NCI-H748 treated with DMSO at 0.1 percent for 48 hours (cell line): ENCODE data around the gene RAB3C.
A peak's percentile ranks its signal among the peaks of the same experiment; 100 is the strongest.

Source experiments
- DNase-seq: peaks from one replicate; lab custom pipeline; 2025; lab: John Stamatoyannopoulos, UW

Gene RAB3C

DNA sequence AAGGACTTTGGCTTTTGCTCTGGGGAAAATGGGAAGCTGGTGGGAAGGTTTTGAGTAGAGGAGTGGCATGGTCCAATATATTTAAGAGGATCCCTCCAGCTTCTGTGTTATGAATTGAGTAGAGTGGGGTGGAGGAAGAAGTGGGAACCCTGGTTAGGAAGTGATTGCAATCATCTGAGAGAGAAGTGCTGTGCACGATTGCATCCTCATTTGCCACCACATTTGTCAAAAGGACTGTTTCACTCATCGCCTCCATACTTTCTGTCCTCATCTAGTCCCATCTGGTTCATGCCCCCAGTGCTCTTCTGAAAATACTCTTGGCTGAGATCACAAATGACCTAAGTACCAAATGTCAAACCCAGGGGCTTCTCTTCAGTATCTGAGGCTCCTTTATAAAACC, 192.1 kb downstream of the RAB3C start:
- no peak for DNase-seq

DNA sequence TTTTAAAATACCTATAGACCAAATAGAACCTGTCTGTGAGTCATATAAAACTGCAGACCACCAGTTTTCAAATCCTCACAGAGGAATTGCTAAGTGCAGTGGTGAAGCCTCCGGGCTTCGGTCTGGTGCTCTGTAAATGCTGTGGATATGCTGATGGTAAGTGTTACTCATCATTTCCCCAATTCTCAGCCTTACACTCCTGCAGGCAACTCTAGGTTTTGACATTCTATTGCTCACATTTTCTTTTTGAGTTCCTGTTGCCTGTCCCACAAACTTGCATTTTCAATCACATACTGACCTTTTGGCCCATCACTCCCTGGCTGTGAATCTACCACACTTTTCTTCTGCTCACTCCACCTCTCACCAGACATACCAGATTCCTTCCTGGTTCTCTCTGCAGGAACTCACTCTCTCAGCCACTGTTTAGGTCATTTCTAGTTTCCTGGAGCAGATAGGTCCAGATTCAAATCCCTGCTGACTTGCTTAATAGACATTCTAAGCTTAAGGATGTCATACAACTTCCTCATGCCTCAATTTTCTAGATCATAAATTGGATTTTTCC, 192.9 kb downstream of the RAB3C start:
- DNase-seq, result no peak

- DNase-seq, result no peak
These were observed 193.7 kb downstream of the RAB3C start for GRCh38 chr5:58776559-58776958.

- DNase-seq, result no peak
These were observed 196.0 kb downstream of the RAB3C start for GRCh38 chr5:58778888-58779287.

- no peak for DNase-seq
These were observed 203.2 kb downstream of the RAB3C start for GRCh38 chr5:58786035-58786434.

GRCh38 chr5:58786711-58787303, 203.9 kb downstream of the RAB3C start:
- DNase-seq, result no peak

- DNase-seq, result peak; percentile 31
These were observed 205.1 kb downstream of the RAB3C start for GRCh38 chr5:58787987-58788386.

DNA sequence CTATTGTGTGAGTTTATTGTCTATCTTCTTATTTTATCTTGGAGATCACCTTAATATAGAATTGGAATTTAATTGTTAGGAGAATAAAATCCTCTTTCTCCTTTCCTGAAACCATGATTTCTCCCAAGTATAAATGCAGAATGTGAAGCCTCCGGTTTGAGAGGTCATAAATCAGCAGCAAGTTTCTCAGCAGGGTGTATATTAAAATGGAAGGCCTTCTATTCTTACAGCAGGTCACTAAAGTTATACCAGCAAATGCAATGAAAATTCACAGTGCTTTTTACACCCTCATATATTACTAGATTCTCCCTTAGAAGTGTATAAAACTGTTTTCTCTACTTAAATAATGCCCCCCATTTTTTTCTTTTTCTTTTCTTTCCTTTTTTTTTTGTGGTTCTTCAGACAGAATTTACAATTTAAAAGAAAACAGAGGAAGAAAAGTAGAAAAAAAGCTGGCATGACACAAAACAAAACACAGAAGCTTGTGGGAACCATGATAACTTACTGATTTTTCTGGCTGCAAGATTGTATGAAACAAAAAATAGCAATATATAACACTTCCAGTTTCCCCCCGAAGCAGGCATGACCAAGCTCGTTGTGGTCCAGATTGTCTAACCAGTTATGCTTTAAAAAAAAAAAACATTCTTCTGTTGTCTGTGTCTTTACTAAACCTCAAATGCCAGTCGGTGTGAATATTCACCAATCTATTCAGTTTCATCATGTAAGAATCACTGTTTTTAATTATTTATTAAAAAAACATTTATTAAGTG, 211.2 kb downstream of the RAB3C start:
- no peak for DNase-seq

DNA sequence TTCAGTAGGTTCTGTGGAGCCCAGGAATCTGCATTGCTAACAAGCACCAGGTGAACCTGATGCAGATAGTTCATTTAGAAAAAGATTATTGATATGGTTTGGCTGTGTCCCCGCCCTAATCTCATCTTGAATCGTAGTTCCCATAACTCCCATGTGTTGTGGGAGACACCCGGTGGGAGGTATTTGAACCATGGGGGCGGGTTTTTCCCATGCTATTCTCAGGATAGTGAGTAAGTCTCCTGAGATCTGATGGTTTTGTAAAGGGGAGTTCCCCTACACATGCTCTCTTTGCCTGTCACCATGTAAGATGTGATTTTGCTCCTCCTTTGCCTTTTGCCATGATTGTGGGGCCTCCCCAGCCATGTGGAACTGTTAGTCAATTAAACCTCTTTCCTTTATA, 212.0 kb downstream of the RAB3C start:
- no peak for DNase-seq

DNA sequence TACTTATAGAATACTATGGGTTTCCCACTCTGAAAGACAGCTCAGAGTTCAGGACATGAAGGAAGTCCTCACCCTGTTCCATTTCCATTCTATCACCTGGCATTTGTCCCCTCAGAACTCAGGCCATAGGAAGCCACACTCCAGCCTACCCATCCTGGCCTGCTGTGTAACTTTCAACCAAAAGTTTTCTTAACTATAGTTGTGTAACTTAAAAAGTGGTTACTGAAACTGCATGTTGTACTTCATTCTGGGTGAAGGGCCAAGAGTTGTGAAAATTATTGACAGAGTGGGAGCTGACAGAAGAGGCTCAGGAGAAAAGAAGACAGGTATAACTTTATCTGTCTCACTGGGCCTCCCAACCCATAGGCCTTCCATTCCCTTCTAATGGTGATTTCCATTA, 212.5 kb downstream of the RAB3C start:
- DNase-seq, result no peak

- DNase-seq, result no peak
These were observed 214.1 kb downstream of the RAB3C start for GRCh38 chr5:58797021-58797420.

DNA sequence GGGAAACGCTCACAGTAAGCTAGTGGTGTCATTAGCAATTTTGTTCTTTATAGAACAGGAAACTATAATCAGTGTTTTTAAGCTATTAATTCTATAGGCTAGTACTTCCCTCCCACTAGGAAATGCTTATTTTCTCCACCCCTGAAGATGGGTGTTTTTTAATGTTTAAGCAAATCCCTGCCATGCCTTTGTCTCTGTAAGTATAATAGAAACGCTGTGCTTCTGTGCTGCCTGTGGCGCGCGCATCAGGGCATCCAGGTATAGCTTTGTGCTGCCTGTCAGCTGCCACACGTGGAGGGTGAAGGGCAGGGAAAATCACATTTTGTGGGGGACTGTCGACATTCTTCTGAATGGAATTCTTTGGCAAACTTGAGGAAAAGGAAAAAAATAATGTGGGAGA, 217.5 kb downstream of the RAB3C start:
- DNase-seq, result peak; percentile 60

GRCh38 chr5:58800861-58801540, 218.1 kb downstream of the RAB3C start:
- no peak for DNase-seq

DNA sequence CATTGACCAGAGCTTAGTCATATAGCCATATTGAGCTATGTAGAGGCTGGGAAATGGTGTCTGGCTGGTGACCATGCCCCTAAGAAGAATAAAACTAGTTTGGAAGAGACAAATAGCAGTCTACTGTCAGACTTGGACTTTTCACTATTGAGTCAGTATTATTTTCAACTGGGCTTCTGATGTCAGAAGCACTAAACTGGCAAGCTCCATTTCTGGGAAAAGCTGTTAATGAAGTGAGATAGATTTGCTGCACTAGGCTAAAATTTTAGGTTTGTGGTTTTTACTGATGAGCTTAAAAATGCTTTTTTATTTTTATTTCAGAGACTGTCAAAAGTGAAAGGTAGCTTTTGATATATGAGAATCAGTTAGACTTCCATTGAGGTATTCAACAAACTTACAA, 220.2 kb downstream of the RAB3C start:
- no peak for DNase-seq

- DNase-seq, result no peak
These were observed 221.4 kb downstream of the RAB3C start for GRCh38 chr5:58804291-58804690.

GRCh38 chr5:58810086-58810485, 227.2 kb downstream of the RAB3C start:
- no peak for DNase-seq

GRCh38 chr5:58813855-58814254, 231.0 kb downstream of the RAB3C start:
- no peak for DNase-seq

- DNase-seq, result no peak
These were observed 233.4 kb downstream of the RAB3C start for GRCh38 chr5:58816181-58816731.

DNA sequence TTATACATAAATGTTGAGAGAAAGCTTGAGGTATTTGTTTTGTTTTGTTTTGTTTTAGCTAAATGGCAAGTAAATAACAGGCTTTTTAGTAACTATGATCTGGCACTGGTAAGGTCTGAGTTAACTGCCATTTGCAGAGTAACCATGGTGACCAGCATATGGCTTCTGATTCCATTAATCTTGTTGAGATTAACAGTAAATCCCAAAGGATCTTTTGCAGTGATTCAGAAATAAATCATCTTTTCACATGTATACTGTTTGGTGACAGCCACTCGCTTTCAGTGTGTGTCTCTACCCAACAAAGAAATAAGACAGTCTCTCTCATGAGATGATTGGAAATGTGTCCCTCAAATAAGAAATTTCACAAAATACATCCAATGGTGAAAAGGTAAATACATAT, 235.6 kb downstream of the RAB3C start:
- no peak for DNase-seq

- DNase-seq, result no peak
These were observed 242.6 kb downstream of the RAB3C start for GRCh38 chr5:58825441-58825840.

DNA sequence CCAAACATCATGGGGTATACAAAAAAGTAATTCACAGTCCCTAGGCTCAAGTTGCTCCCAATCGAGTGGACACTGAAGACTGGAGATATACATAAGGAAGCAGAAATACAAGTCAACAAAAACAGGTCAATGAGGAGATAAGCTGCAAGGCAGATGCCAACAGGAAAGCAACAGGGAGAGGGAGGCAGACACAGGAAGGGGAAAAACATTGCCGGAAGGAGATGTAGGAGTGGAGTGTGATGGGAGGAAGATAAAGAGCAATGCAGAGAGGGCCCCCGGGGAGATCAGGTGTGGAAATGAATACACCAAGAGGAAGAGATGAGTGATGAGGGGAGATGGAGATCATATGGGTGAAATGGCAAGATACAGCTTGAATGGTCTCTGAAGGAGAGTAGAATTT, 243.0 kb downstream of the RAB3C start:
- no peak for DNase-seq

GRCh38 chr5:58827463-58827862, 244.6 kb downstream of the RAB3C start:
- no peak for DNase-seq

DNA sequence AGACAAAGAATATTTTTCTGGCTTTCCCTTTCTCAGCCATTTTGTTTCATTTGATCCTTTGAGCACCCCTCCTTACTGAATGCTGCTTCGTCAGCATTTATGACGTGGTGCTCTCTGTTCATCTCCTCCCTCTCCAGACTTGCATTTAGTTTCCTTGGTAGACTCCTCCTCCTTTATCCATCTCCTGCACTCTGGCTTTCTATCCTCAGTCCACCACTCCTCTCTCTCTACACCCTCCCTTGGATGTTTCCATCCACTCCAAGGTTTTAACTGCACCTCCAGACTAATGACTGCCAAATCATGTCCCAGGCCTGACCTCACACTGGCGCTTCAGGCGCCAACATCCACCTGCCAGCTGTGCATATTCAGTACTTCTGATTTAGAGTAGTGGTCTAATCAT, 245.4 kb downstream of the RAB3C start:
- DNase-seq, result no peak
